Right renal cortex interstitium (tissue), 3 donors: ENCODE results near the gene SRL. TPM values are rescaled to one million over a fixed set of nuclear protein-coding genes. Genes with fewer than 3 reads are reported as not detected.
"Not testable (repeated sequence)": the region's sequence is repeated elsewhere in the genome, so short reads cannot be mapped to it uniquely, and the experiment has no call there.

Experiments used
- DNase-seq, 3 donors: peaks; one replicate each; pipeline ENCODE4 v3.0.0-alpha.2; 2013; ENCODE audit warnings: low read depth in 3 of 3, low spot score in 2 of 3
- polyA plus RNA-seq, 3 donors: library from polyadenylated mRNA; unstranded; fragments of 120-200 nt; gene quantifications; one replicate each; pipeline ENCODE4 v1.2.1, GENCODE V29; 2013; ENCODE audit not compliant: insufficient read length in 3 of 3

Gene SRL
- polyA plus RNA-seq, 3 donors = 1.2 to 1.6 (median 1.2) TPM

DNA sequence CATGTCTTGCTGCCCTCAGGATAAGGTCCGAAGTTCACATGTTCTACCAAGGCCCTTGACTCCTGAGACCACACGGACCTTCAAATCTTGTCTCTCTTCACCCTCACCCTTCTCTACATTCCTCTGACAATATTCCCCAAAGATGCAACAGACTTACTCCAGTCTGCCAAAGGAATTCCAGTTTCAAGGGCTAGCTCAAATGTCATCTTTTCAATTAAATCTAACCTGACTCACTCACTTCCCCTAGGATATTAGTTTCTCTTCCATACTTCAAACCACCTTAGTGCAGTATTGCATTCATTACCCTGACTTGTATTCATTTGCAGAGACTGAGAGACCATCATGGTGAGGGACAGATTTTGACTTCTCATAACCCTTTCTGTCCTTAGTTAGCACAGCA is 66.0 kb downstream of the SRL start:
- DNase-seq = no peak

DNA sequence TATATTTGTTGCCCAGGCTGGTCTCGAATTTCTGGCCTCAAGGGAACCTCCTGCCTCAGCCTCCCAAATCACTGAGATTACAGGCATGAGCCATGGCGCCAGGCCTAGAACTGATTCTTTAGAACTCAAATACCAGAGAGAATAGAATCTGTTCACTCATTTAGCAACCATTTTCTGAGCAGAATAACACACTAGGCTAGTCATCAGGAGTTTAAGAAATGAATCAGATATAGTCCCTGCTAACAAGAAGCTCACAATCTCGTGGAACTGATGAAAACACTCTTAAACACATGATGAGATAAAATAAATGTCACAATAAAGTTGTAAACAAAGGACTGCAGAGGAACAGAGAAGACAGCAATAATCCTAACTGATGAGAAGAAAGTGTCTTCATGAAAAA is 69.8 kb downstream of the SRL start:
- no peak for DNase-seq

DNA sequence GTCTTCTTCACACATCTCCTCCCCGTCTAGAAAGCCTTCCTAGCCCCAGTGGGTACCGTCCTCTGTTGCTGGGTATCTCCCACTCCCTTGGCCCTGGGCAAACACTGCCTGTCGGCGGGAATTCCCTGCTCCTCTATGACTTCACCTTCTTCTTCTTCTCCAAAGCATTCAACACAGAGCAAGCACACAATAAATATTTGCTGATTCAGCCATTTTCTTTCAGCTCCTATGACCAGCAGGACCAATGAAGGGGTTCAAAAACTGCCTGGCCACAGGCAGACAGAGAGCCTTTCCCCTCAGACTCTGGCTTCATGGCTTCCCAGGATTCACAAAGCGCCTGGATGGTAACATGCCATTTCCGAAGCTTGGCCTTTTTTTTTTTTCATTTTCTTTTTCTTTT is 72.5 kb downstream of the SRL start:
- no peak for DNase-seq

DNA sequence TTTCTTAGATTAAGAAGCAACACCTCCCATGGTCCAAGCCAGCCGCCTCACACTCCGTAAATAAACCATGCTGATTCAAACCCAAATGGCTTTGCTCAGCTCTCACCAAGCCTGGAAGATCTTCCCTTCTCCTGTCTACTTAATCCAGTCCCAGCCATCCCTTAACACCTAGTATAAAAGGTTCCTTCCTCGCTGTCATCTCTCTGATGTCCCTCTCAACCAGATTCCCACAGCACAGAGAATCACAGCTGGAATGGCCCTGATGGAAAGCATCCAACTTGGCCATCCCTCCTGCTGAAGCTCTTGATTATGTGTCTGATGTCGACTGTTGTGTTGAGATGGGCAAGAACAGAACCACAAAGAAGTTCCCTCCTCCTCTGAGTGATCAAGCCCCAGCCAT is 75.1 kb downstream of the SRL start:
- no peak for DNase-seq

DNA sequence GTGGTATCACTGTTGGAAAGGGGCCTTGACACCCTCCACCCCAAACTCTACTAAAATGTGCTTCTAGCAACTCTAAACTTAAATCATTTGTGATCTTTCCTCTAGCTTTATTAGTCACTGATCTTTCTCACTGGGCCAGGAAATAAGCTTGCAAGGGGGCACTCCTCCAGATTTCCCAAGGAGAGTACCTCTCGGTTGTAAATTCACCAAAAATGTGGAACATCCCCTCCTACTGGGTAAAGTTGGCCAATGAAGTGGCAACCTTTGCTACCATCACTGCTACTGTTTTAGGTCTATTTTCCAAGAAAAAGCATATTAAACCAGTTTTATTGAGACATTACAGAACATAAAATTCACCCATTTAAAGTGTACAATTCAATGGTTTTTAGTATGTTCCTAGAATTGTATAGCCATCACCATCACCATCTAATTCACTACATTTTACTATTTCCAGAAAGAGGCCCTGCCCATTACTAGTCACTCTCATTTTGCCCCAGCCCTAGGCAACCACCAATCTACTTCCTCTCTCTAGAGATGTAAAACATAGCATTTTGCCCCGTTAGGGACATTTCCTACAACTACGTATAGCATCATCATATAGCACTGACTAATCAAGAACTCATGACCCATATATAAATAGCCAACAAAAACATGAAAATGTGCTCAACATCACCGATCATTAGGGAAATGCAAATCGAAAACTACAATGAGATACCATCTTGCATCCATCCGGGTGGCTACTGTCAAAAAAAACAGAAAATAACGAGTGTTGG is 81.0 kb downstream of the SRL start:
- no peak for DNase-seq

DNA sequence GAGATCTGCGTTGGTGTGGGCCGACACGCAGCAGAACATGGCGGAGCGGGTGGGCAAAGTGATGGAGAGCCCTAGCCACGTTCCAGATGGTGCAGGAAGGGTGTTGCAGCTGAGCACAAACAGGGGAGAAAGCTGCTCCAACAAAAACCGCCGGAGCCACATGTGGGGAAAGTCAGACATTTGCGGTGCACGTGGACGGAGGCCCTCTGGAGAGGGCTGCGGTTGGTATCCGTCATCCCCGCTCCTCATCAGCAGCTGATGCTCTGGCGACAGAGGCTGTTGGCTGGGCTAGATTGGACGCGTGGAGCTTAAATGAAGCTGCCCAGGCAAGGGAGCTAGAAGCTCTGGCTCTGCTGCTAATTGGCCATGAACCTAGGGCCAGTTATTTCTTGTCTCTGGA is 82.2 kb downstream of the SRL start:
- no peak for DNase-seq

DNA sequence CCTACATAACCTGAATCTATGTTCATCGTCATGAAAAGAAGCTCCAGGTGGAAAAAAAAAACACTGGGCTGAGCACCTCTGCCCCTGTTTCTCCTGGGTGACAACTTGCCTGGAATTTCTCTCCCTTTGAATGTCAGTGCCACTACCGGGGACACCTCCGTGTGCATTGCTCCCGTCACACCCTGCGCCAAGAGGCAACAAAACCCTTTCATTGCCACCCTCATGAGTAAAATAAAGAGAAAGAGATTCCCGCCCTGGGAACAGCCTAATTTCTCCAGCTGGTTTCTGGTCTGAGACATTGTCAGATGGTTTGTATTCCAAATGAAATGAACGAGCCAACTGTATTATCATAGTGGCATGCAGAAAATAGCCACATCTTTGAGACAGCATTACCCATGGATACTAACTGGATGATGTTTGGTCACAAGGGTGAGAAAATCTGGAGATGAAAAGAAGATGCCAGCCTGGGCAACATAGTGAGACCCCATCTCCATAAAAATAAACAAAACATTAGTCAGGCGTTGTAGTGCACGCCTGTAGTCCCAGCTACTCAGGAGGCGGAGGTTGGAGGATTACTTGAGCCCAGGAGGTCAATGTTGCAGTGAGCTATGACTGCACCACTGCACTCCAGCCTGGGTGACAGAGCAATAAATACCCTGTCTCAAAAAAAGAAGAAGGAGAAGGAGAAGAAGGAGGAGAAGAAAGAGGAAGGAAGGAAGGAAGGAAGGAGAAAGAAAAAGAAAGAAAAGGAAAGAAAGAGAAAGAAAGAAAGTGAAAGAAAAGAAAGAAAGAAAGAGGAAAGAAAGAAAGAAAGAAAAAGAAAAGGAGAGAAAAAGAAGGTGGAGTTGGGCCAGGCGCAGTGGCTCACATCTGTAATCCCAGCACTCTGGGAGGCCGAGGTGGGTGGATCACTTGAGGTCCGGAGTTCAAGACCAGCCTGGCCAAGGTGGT is 83.5 kb downstream of the SRL start:
- no peak for DNase-seq

DNA sequence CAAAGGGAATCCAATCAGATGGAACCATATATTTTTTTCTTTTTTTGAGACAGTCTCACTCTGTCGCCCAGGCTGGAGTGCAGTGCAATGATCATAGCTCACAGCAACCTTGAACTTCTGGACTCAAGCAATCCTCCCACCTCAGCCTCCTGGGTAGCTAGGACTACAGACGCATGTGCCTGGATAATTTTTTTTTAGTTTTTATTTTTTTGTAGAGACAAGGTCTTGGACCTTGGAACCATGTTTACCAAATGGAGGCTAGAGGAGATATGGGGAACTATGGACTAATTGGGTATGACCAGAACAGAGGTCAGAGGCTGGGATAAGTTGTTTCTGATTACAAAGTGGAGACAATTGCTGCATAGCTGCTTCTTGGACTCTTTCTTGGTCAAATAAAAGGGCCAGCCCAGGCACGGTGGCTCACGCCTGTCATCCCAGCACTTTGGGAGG is 84.5 kb downstream of the SRL start:
- no peak for DNase-seq

DNA sequence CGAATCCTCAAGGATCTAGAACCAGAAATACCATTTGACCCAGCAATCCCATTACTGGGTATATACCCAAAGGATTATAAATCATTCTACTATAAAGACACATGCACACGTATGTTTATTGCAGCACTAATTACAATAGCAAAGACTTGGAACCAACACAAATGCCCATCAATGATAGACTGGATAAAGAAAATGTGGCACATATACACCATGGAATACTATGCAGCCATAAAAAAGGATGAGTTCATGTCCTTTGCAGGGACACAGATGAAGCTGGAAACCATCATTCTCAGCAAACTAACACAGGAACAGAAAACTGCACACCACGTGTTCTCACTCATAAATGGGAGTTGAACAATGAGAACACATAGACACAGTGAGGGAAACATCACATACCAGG is 85.4 kb downstream of the SRL start:
- not testable (repeated sequence) for DNase-seq

DNA sequence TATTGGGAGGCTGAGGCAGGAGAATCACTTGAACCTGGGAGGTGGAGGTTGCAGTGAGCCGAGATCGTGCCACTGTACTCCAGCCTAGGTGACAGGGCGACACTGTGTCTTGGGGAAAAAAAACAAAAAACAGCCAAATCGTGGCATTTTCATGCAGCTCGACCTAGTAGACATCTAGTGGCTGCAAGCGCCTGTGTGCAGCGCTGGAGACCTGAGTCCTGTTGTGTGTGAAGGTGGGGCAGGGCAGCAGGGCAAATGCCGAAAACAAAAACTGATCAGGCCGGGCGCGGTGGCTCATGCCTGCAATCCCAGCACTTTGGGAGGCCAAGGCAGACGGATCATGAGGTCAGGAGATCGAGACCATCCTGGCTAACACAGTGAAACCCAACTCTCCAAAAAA is 88.5 kb downstream of the SRL start:
- not testable (repeated sequence) for DNase-seq

DNA sequence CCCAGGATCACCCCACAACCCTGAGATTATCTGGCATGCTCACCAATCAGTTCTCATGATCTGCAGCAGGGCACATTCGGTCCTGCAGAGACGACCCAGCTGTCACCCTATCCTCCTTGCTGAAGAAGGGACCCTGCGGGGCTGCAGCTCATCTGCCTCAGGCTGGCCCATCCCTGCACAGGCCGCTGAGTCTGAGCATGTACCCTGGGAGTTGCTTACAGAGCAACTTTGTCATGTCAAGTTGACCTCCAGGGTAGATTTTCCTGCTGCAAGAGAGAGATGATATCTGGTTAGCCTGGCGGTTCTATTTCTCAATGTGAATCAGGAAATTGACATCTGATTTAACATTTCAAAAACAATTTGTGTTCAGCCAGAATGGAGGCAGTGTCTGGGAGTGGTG is 89.6 kb downstream of the SRL start:
- DNase-seq = no peak

DNA sequence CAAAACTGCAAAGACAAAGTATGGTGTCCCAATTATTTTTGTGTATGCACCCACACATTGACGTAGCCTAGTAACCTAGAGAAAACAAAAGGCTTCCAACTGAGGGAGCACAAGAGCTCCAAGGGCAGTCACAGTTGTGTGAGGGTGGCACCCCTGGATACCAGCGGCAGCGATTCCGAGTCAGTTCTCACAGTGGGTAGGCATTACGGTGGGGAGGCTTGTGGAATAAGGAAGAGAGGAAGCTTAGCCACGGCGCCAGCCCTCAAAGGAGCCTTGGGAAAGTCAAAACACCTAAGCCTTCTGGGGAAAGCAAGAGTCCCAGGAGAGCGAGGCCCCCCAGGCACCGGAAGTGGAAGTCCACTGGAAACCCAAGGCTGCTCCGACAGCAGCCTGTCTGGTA is 94.6 kb downstream of the SRL start:
- DNase-seq = no peak

DNA sequence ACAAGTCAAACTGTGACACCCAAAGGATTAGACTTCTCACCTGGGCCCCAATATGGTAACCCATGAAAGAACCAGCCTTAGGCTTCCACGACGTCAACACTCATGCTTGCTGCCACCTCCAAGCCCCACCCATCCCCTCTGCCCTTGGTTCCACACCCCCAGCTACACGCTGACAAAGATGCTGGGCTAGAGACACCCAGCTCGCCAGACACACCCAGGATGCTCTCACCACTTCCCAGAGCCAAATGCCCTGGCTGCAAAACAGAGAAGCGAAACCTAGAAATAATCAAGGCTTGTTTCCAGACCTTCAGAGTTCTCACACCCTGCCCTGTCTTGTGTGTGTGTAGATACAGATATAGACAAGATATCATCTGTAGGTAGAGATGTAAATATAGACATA is 99.6 kb downstream of the SRL start:
- DNase-seq = no peak

DNA sequence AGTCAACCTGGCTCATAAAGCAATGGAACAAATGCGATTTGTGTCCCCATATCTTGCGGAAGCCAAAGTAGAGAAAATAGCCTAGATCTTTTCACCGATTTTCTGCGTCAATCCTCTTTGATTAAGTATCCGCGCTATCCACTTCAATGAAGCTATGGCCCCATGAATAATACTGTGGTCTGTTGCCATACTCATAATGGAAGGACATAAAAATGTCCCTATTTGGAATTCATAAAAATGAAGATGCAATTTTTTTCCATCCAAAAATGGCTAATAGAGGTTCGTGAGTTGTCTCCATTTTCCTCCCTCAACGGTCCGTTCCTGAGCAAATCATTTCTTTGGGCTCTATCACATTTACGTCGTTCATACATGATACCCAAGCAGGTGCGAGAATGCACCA is 100.3 kb downstream of the SRL start:
- DNase-seq = no peak

DNA sequence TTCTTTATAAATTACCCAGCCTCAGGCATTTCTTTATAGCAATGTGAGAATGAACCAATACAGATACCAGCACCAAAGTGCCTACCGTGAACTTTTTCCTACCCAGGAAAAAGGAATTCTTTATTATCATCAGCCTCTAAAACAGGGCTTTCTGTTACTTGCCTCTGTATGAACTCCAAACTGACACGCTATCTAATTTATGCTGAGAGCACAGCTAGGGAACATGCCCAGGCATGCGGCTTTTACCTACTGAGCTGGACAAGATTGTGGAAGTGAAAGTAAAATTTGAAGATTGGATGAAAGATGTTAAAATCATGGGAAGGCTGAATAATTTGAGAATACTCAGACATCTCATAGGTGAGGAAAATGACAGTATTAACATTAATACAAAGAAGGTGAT is 101.2 kb downstream of the SRL start:
- no peak for DNase-seq

DNA sequence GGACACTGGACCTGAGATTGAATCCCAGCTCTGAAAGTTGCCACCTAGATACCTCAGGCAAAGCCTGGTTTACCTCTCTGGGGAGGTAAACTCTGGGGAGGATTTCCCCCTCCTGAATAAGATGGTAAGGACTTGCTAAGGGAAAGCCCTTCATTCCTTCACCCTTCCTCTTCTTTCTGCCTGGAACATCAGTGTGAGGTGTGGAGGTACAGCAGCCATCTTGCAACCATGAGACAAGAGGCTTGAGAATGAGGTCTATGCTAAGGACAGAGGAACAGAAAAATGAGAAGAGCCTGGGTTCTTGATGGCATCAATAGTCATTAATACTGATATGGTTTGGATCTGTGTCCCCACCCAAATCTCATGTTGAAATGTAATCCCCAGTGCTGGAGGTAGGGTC is 101.9 kb downstream of the SRL start:
- DNase-seq = no peak

Other genes starting within 250 kb of the SRL start
- 1 to 10 TPM; 7.0 to 8.4 (median 8.2) TPM for gene ADCY9, start 125.6 kb downstream of the SRL start, polyA plus RNA-seq
- gene TFAP4, start 30.9 kb upstream of the SRL start, polyA plus RNA-seq = 10 to 100 TPM; 15.3 to 18.7 (median 16.3) TPM
- gene GLIS2, start 74.0 kb upstream of the SRL start, polyA plus RNA-seq = 10 to 100 TPM; 30.6 to 36.8 (median 31.1) TPM
- 10 to 100 TPM; 16.8 to 19.6 (median 16.8) TPM for gene PAM16, start 109.2 kb upstream of the SRL start, polyA plus RNA-seq
- gene VASN, start 129.8 kb upstream of the SRL start, polyA plus RNA-seq = 10 to 100 TPM; 31.7 to 40.6 (median 32.9) TPM
- 10 to 100 TPM; 14.3 to 17.2 (median 14.3) TPM for gene CORO7, start 174.5 kb upstream of the SRL start, polyA plus RNA-seq
- gene DNAJA3, start 183.8 kb upstream of the SRL start, polyA plus RNA-seq = 10 to 100 TPM; 31.3 to 35.9 (median 34.8) TPM
- gene NMRAL1, start 232.5 kb upstream of the SRL start, polyA plus RNA-seq = 10 to 100 TPM; 31.4 to 44.2 (median 37.3) TPM
- gene HMOX2, start 234.3 kb upstream of the SRL start, polyA plus RNA-seq = 10 to 100 TPM; 47.3 to 49.0 (median 48.3) TPM